Activated CD8-positive, alpha-beta T cell treated with anti-CD3 and anti-CD28 coated beads for 36 hours (primary cell): ENCODE results near the gene CENPM. TPM values are rescaled to one million over a fixed set of nuclear protein-coding genes. Genes with fewer than 3 reads are reported as not detected.
A peak's percentile ranks its signal among the peaks of the same experiment; 100 is the strongest.
"Not testable (repeated sequence)": the region's sequence is repeated elsewhere in the genome, so short reads cannot be mapped to it uniquely, and the experiment has no call there.

Experiments used
- ATAC-seq: fragments of 200-7000 bp; cut with Tn5 transposase; one replicate; pipeline ENCODE4 v1.10.0; 2021; ENCODE audit warnings: mild to moderate bottlenecking, moderate library complexity
- CTCF ChIA-PET: fragments of 350-600 bp; sonication (Branson Sonifier 250); formaldehyde crosslinking; loops from one replicate; lab custom pipeline; 2021; ENCODE audit warnings: antibody characterized with exemption; lab: Charles Lee
- POLR2A ChIA-PET: fragments of 350-600 bp; sonication (Branson Sonifier 250); formaldehyde crosslinking; loops from one replicate; lab custom pipeline; 2021; ENCODE audit warnings: antibody characterized with exemption; lab: Charles Lee
- DNase-seq: peaks from one replicate; pipeline ENCODE4 v3.0.0-alpha.2; 2020
- H3K27ac Mint-ChIP-seq: one replicate; pipeline ENCODE4 v1.8.0; 2021; ENCODE audit warnings: mild to moderate bottlenecking, mixed read lengths
- H3K27me3 Mint-ChIP-seq: one replicate; pipeline ENCODE4 v1.8.0; 2021; ENCODE audit warnings: mixed read lengths
- H3K36me3 Mint-ChIP-seq: one replicate; pipeline ENCODE4 v1.8.0; 2021; ENCODE audit warnings: low read depth, mixed read lengths
- H3K4me1 Mint-ChIP-seq: one replicate; pipeline ENCODE4 v1.8.0; 2021; ENCODE audit warnings: low read depth, mixed read lengths
- H3K4me3 Mint-ChIP-seq: one replicate; pipeline ENCODE4 v1.8.0; 2021; ENCODE audit warnings: mild to moderate bottlenecking, moderate library complexity, mixed read lengths
- H3K9me3 Mint-ChIP-seq: one replicate; pipeline ENCODE4 v1.8.0; 2021; ENCODE audit warnings: mixed read lengths
- intact Hi-C: fragments of 100-400 bp; cut with micrococcal nuclease; formaldehyde crosslinking; loops from one replicate; pipeline ENCODE4 v1.10.0; 2022
- total RNA-seq, 2 experiments: library from RNA; stranded (reverse); gene quantifications; one replicate each; pipeline ENCODE4 v1.2.3, GENCODE V29; 2021
- TF ChIP-seq, protein P1 (sequence below): fragments of 200-600 bp; IDR thresholded peaks from one replicate; pipeline ENCODE4 v1.8.0; 2022; ENCODE audit warnings: antibody characterized with exemption, mild to moderate bottlenecking

CENPM gene
- total RNA-seq, 2 experiments from 2014 or later = 62.5 to 63.1 TPM

DNA sequence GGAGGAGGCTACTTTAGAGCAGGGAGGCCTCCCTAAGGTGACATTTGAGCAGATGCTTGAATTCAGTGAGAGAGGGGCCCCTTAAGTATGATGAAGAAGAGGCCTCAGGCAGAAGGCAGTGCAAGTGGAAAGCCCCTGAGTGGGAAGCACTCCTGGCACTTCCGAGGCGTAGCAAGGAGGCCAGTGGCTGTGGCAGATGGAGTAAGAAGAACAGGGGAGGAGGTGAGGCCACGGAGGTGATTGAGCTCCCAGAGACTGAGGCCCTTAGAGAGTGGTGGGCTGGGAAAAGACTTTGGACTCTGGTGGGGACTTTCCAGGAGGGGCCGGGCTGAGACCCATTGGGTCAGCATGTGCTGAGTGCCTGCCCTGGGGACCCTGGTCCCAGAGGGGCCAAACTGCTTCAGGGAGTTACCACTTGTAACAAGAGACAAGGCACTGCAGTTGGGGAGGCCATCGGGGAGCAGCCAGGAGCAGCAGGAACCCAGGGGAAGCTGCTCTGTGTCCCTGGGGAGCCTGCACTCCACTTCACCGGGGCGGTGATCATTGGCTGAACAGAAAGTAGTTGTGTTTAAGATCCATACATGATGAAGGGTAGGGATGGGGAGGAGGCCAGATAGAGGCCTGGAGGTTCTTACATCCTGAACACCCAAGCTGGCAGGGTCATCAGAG lies 2.5 kb upstream of the CENPM start:
- CTCF ChIA-PET = interaction anchor here (1.0 to 2.0 kb wide), 4 partner anchors 8 to 91 kb away, joined by 3 to 7 read pairs (median 5); no protein-coding TSS in a partner anchor
- Mint-ChIP-seq H3K27ac (no peak overlapping the region), H3K9me3 (no peaks in the 10 kb centered on the region), H3K27me3 (no peaks in the 10 kb centered on the region), H3K36me3 (peaks cover 16% of the 10 kb centered on the region), H3K4me1 (peaks cover 24% of the 10 kb centered on the region), H3K4me3 (peak overlapping the region; percentile 88)
- no peak for DNase-seq
- TF ChIP-seq, protein P1, sequence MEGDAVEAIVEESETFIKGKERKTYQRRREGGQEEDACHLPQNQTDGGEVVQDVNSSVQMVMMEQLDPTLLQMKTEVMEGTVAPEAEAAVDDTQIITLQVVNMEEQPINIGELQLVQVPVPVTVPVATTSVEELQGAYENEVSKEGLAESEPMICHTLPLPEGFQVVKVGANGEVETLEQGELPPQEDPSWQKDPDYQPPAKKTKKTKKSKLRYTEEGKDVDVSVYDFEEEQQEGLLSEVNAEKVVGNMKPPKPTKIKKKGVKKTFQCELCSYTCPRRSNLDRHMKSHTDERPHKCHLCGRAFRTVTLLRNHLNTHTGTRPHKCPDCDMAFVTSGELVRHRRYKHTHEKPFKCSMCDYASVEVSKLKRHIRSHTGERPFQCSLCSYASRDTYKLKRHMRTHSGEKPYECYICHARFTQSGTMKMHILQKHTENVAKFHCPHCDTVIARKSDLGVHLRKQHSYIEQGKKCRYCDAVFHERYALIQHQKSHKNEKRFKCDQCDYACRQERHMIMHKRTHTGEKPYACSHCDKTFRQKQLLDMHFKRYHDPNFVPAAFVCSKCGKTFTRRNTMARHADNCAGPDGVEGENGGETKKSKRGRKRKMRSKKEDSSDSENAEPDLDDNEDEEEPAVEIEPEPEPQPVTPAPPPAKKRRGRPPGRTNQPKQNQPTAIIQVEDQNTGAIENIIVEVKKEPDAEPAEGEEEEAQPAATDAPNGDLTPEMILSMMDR = no peak
- POLR2A ChIA-PET = interaction anchor here (2.5 kb wide), 1 partner anchor 9 kb away, joined by 15 read pairs; no protein-coding TSS in a partner anchor
- no peak for ATAC-seq
- intact Hi-C loops = loop anchor here (10.0 kb wide), 1 partner anchor 125 kb away; the partner anchor contains the start of genes NAGA, PHETA2 and SMDT1

GRCh38 chr22:41948928-41949296 lies 2.0 kb upstream of the CENPM start:
- CTCF ChIA-PET = interaction anchor here (0.9 to 2.0 kb wide), 4 partner anchors 8 to 251 kb away, joined by 3 to 7 read pairs (median 5); no protein-coding TSS in a partner anchor
- peak overlapping the region; percentile 88 for H3K4me3 Mint-ChIP-seq
- ATAC-seq = not testable (repeated sequence)

DNA sequence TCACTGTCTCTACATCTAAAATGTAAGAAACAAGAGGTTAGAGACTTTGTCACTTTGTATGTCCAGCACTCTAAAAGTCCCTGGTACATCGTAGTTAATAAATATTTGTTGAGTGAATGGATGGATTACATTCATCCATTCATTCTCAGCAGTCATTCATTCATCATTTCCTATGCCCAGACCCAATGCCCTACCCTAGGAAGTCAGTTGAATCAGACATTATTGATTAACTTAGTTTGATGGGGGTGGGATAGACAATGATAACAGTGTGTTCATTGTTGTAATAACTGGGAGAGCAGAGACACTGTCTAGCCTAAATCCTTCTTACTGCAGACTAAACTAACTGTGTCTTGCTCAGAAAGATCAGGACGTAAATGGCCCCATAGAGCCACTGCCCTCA lies 1.2 kb upstream of the CENPM start:
- H3K36me3 Mint-ChIP-seq = peaks cover 27% of the 10 kb centered on the region
- ATAC-seq (no peak), DNase-seq (no peak)
- no peaks in the 10 kb centered on the region for H3K27me3 Mint-ChIP-seq
- intact Hi-C loops = loop anchor here (10.0 kb wide), 1 partner anchor 127 kb away; the partner anchor contains the start of genes NAGA, PHETA2 and SMDT1
- H3K9me3 Mint-ChIP-seq = no peaks in the 10 kb centered on the region
- no peak overlapping the region for H3K27ac Mint-ChIP-seq
- peak overlapping the region; percentile 88 for H3K4me3 Mint-ChIP-seq
- H3K4me1 Mint-ChIP-seq = peaks cover 34% of the 10 kb centered on the region
- CTCF ChIA-PET = interaction anchor here (0.9 to 2.0 kb wide), 2 partner anchors 10 to 250 kb away, joined by 3 to 7 read pairs; no protein-coding TSS in a partner anchor
- TF ChIP-seq, protein P1 = no peak
- POLR2A ChIA-PET = interaction anchor here (0.9 to 2.5 kb wide), 3 partner anchors 8 to 132 kb away, joined by 3 to 15 read pairs (median 3); partner anchors contain the start of gene SREBF2

More at GRCh38 chr22:41948928-41949296, 2.0 kb upstream of the CENPM start:
- Mint-ChIP-seq H3K4me1 (peaks cover 27% of the 10 kb centered on the region), H3K36me3 (peaks cover 19% of the 10 kb centered on the region)
- not testable (repeated sequence) for H3K27ac Mint-ChIP-seq, H3K27me3 Mint-ChIP-seq, DNase-seq, H3K9me3 Mint-ChIP-seq
- POLR2A ChIA-PET = interaction anchor here (1.2 to 2.5 kb wide), 2 partner anchors 9 to 132 kb away, joined by 3 to 15 read pairs; no protein-coding TSS in a partner anchor
- intact Hi-C loops = loop anchor here (10.0 kb wide), 1 partner anchor 126 kb away; the partner anchor contains the start of genes NAGA, PHETA2 and SMDT1

GRCh38 chr22:41947424-41948080 lies 600 bp upstream of the CENPM start:
- DNase-seq (no peak), ATAC-seq (no peak)
- CTCF ChIA-PET = interaction anchor here (0.7 to 2.3 kb wide), 8 partner anchors 9 to 497 kb away, joined by 3 to 19 read pairs (median 6); partner anchors contain the start of gene MEI1
- Mint-ChIP-seq H3K9me3 (no peaks in the 10 kb centered on the region), H3K4me1 (peaks cover 39% of the 10 kb centered on the region), H3K4me3 (peak overlapping the region; percentile 88), H3K27ac (peak overlapping the region; percentile 94), H3K27me3 (no peaks in the 10 kb centered on the region), H3K36me3 (peaks cover 32% of the 10 kb centered on the region)
- TF ChIP-seq, protein P1 = no peak
- POLR2A ChIA-PET = interaction anchor here (0.9 to 2.2 kb wide), 11 partner anchors 19 to 508 kb away, joined by 3 to 13 read pairs (median 5); partner anchors contain the start of genes CCDC134, NDUFA6, SNU13 and SREBF2
- intact Hi-C loops = loop anchor here (10.0 kb wide), 1 partner anchor 127 kb away; the partner anchor contains the start of genes NAGA, PHETA2 and SMDT1
